Right lobe of liver (tissue), 6 donors: ENCODE results near the gene HPSE. TPM values are rescaled to one million over a fixed set of nuclear protein-coding genes. Genes with fewer than 3 reads are reported as not detected.

Experiments used
- ATAC-seq, 4 donors: fragments of 200-7000 bp; cut with Tn5 transposase; one replicate each; pipeline ENCODE4 v1.9.1; 2020; ENCODE audit warnings: mild to moderate bottlenecking in 4 of 4, moderate library complexity in 4 of 4
- DNase-seq, 3 donors: peaks; one replicate each; pipeline ENCODE4 v3.0.0-alpha.2; 2020
- H3K27ac ChIP-seq, 3 donors: fragments of 200-600 bp; one replicate each; pipeline ENCODE4 v1.8.0; 2022
- H3K27me3 ChIP-seq, 2 donors: fragments of 200-600 bp; one replicate each; pipeline ENCODE4 v1.8.0; 2022
- H3K36me3 ChIP-seq, 4 donors: fragments of 200-600 bp; sonication (generic) in 1 of 4; one replicate each; pipeline versions ENCODE4 v1.5.1 to v1.8.0; 2017 to 2022; ENCODE audit warnings: control low read depth in 1 of 4
- H3K4me1 ChIP-seq, 4 donors: fragments of 200-600 bp; sonication (generic) in 1 of 4; one replicate each; pipeline versions ENCODE4 v1.5.1 to v1.8.0; 2017 to 2022; ENCODE audit warnings: control low read depth in 1 of 4
- H3K4me3 ChIP-seq, 3 donors: fragments of 200-600 bp; one replicate each; pipeline ENCODE4 v1.8.0; 2022
- H3K9me3 ChIP-seq, 4 donors: fragments of 200-600 bp; sonication (generic) in 1 of 4; one replicate each; pipeline versions ENCODE4 v1.5.1 to v1.8.0; 2017 to 2022; ENCODE audit warnings: control low read depth in 1 of 4
- CTCF ChIP-seq, 4 donors: fragments of 200-600 bp in 3 of 4; fragments of 450-650 bp in 1 of 4; IDR thresholded peaks; one replicate each; pipeline versions ENCODE4 v1.5.1 to v1.8.0; 2016 to 2022; ENCODE audit warnings: antibody characterized with exemption in 4 of 4, mild to moderate bottlenecking in 2 of 4
- POLR2A ChIP-seq: fragments of 450-650 bp; IDR thresholded peaks from one replicate; pipeline ENCODE4 v1.6.1; 2017; ENCODE audit warnings: antibody characterized with exemption, mild to moderate bottlenecking
- WGBS: methylation state at CpG from one replicate; pipeline ENCODE4 v1.1.6; 2018; ENCODE audit warnings: low coverage, low lambda C conversion rate; ENCODE audit not compliant: insufficient coverage; ENCODE audit errors: missing lambda C conversion rate; 5-methylcytosine and 5-hydroxymethylcytosine counted together
- intact Hi-C, 2 donors: fragments of 100-400 bp; cut with DNase I; formaldehyde crosslinking; loops; one replicate each; pipeline versions ENCODE4 v1.11.2 to v1.14.1; 2022
- long read RNA-seq: library from polyadenylated mRNA; unstranded; transcript quantifications from one replicate; pipeline ENCODE4 v2.0.0, GENCODE V29; 2019
- total RNA-seq, 6 experiments: library from RNA; depleted of rRNA in 2 of 6; stranded (reverse); fragments of >200 nt in 2 of 6; fragmentation: NEBNext Ultra II Directional in 3 of 6; extraction: Animal tissue kit (Norgen Biotek cat#: 25700) in 3 of 6; gene quantifications; one replicate each; pipeline versions ENCODE4 v1.1.0 to v1.2.4, GENCODE V29; 2016 to 2023
- donor health status: DM: no; HTN: yes; CAD: no.
- donor health status: DM: no; HTN: no; CAD: no.
- donor health status: DM: no; HTN: no; CAD: no.
- donor health status: DM: no; HTN: yes; CAD: no.
- donor health status: DM: no; HTN: yes; CAD: no.

The HPSE gene
- 1 to 10 TPM in 3 of 6 experiments, under 1 TPM in 3; 0.68 to 2.0 (median 1.2) TPM for total RNA-seq
- long read RNA-seq = 0 reads

GRCh38 chr4:83334425-83335241 is at the start of gene HPSE:
HPSE (minus strand) TSS chr4:83334848; CDS start chr4:83334782, 66 bp downstream.
- Histone ChIP-seq H3K36me3 (no peaks in the 10 kb centered on the region), H3K4me3 (peak within 1 kb of the TSS; percentile 22 to 44 (median 39))
- 1% methylated on average over 34 of the region's 63 CpGs for WGBS

GRCh38 chr4:83382850-83383249 is 48.2 kb upstream of the HPSE start:
- intact Hi-C loops = no loop called here
- H3K9me3 ChIP-seq = peaks cover 0 to 4% (median 0%) of the 10 kb centered on the region in 4 donors
- ATAC-seq = no peak
- no peaks in the 10 kb centered on the region for H3K36me3 ChIP-seq
- H3K4me1 ChIP-seq = no peaks in the 10 kb centered on the region
- DNase-seq = no peak
- no peak overlapping the region for H3K4me3 ChIP-seq
- WGBS = 46% methylated on average over 2 of the region's 2 CpGs
- no peaks in the 10 kb centered on the region for H3K27me3 ChIP-seq
- no peak for TF ChIP-seq POLR2A
- TF ChIP-seq CTCF (IDR thresholded peaks at IDR 0.05) = no peak
- H3K27ac ChIP-seq = no peak overlapping the region

More at GRCh38 chr4:83334425-83335241, at the start of gene HPSE:
- Histone ChIP-seq H3K27ac (no peak within 1 kb of the TSS), H3K4me1 (no peaks in the 10 kb centered on the region), H3K9me3 (no peaks in the 10 kb centered on the region), H3K27me3 (no peaks in the 10 kb centered on the region)
- DNase-seq (peak; percentile 67 to 83 (median 77)), ATAC-seq (peak; percentile 85 to 91 (median 89))
- TF ChIP-seq CTCF (IDR thresholded peaks at IDR 0.05) = no peak
- TF ChIP-seq POLR2A = peak; percentile 26
- intact Hi-C loops = no loop called here

- Histone ChIP-seq H3K27ac (no peak overlapping the region), H3K9me3 (peaks cover 0 to 4% (median 0%) of the 10 kb centered on the region in 4 donors), H3K4me3 (no peak overlapping the region), H3K36me3 (no peaks in the 10 kb centered on the region), H3K4me1 (no peaks in the 10 kb centered on the region), H3K27me3 (no peaks in the 10 kb centered on the region)
- no peak for ATAC-seq
- no peak for TF ChIP-seq CTCF (IDR thresholded peaks at IDR 0.05)
- TF ChIP-seq POLR2A = no peak
- WGBS = 63% methylated on average over 3 of the region's 4 CpGs
- intact Hi-C loops = no loop called here
- DNase-seq = no peak
Observed at GRCh38 chr4:83381173-83381572, 46.5 kb upstream of the HPSE start.

GRCh38 chr4:83378419-83378818 is 43.8 kb upstream of the HPSE start:
- H3K36me3 ChIP-seq = no peaks in the 10 kb centered on the region
- TF ChIP-seq POLR2A (no peak), CTCF (IDR thresholded peaks at IDR 0.05) (no peak)
- ATAC-seq (no peak), DNase-seq (no peak)
- intact Hi-C loops = no loop called here
- 82% methylated on average over 5 of the region's 5 CpGs for WGBS
- no peaks in the 10 kb centered on the region for H3K4me1 ChIP-seq
- H3K9me3 ChIP-seq = peaks cover 0 to 4% (median 0%) of the 10 kb centered on the region in 4 donors
- H3K27me3 ChIP-seq = no peaks in the 10 kb centered on the region
- no peak overlapping the region for H3K4me3 ChIP-seq
- no peak overlapping the region for H3K27ac ChIP-seq
